Measurements from ENCODE around the gene ARL15.

Gene ARL15

DNA sequence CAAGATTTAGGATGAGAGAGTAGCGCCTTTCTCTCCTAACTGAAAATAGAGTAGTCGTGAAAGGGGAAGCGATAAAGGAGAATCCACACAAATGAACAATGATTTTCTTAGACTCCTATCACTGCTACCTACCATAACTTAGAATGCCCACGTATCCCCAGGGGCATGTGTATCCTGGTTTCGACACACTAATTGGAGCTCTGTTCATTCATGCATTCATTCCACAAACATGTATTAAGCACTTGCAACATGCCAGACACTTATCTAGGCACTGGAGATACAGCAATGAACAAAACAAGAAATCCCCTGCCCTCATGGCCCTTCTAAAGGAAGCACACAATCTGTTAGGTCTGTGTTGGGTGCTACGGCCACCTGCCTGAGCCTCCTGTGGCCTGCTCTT is 40.0 kb downstream of the ARL15 start:
- no peaks in the 10 kb centered on the region for H3K79me2 ChIP-seq
- no peak overlapping the region for H3K9ac ChIP-seq
- TF ChIP-seq, protein P1, sequence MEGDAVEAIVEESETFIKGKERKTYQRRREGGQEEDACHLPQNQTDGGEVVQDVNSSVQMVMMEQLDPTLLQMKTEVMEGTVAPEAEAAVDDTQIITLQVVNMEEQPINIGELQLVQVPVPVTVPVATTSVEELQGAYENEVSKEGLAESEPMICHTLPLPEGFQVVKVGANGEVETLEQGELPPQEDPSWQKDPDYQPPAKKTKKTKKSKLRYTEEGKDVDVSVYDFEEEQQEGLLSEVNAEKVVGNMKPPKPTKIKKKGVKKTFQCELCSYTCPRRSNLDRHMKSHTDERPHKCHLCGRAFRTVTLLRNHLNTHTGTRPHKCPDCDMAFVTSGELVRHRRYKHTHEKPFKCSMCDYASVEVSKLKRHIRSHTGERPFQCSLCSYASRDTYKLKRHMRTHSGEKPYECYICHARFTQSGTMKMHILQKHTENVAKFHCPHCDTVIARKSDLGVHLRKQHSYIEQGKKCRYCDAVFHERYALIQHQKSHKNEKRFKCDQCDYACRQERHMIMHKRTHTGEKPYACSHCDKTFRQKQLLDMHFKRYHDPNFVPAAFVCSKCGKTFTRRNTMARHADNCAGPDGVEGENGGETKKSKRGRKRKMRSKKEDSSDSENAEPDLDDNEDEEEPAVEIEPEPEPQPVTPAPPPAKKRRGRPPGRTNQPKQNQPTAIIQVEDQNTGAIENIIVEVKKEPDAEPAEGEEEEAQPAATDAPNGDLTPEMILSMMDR (IDR thresholded peaks at IDR 0.05), result no peak
- no peaks in the 10 kb centered on the region for H3K36me3 ChIP-seq (ENCODE audit: control insufficient read depth, insufficient read depth, low read length)
- no peak overlapping the region for H3K4me3 ChIP-seq (ENCODE audit: low read depth, low read length)
- H3K4me2 ChIP-seq (ENCODE audit: low read length), result no peak overlapping the region
- H3K4me1 ChIP-seq, result no peaks in the 10 kb centered on the region
- no peak overlapping the region for H2AFZ ChIP-seq
- H3K27me3 ChIP-seq (ENCODE audit: control insufficient read depth, insufficient read depth, low read length), result no peaks in the 10 kb centered on the region
- H3K9me3 ChIP-seq (ENCODE audit: control insufficient read depth, low read length), result no peaks in the 10 kb centered on the region
- no peak overlapping the region for H3K27ac ChIP-seq

DNA sequence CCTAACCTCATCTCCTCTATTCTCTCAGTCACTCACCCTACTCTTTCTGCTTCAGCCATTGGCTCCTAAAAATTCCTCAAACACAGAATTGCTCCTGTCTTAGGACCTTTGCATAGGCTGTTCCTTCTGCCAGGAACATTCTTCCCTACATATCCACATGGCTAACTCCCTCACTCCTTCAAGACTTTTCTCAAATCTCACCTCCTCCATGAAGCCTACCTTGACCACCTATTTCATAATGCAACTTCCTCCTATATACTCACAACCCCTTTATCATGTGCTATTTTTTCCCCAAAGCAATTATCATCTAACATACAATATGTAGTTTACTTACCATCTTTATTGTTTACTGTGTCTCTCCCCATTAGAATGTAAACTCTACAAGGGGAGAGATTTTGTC is 45.8 kb downstream of the ARL15 start:
- H3K9me3 ChIP-seq (ENCODE audit: control insufficient read depth, low read length), result no peaks in the 10 kb centered on the region
- H3K27me3 ChIP-seq (ENCODE audit: control insufficient read depth, insufficient read depth, low read length), result no peaks in the 10 kb centered on the region
- H3K9ac ChIP-seq, result no peak overlapping the region
- H3K4me2 ChIP-seq (ENCODE audit: low read length), result no peak overlapping the region
- no peaks in the 10 kb centered on the region for H3K4me1 ChIP-seq
- H3K79me2 ChIP-seq, result no peaks in the 10 kb centered on the region
- TF ChIP-seq, protein P1 (IDR thresholded peaks at IDR 0.05), result no peak
- no peaks in the 10 kb centered on the region for H3K36me3 ChIP-seq (ENCODE audit: control insufficient read depth, insufficient read depth, low read length)
- no peak overlapping the region for H2AFZ ChIP-seq
- H3K4me3 ChIP-seq (ENCODE audit: low read depth, low read length), result no peak overlapping the region
- H3K27ac ChIP-seq, result no peak overlapping the region

DNA sequence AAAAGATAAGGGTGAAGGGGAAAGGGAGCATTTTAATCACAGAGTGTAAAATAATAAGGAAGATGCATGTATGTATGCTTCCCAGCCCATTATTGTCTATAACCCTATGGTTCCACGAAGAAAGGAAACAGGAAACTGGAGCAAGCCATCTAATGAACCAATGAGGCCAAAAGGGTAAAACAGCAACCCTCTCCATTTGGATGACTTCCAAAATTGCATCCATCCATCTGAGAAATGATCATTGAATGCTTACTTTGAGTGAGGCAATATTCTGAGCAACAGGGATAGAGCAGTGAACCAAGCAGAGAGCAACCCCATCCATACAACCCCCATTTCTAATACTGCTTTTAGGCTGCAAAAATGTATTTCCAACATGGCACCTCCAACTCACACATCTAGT is 46.9 kb downstream of the ARL15 start:
- Histone ChIP-seq H3K27ac (no peak overlapping the region), H3K79me2 (no peaks in the 10 kb centered on the region), H3K9me3 (ENCODE audit: control insufficient read depth, low read length) (no peaks in the 10 kb centered on the region), H3K9ac (no peak overlapping the region), H2AFZ (no peak overlapping the region), H3K4me1 (no peaks in the 10 kb centered on the region), H3K27me3 (ENCODE audit: control insufficient read depth, insufficient read depth, low read length) (no peaks in the 10 kb centered on the region), H3K36me3 (ENCODE audit: control insufficient read depth, insufficient read depth, low read length) (no peaks in the 10 kb centered on the region), H3K4me2 (ENCODE audit: low read length) (no peak overlapping the region), H3K4me3 (ENCODE audit: low read depth, low read length) (no peak overlapping the region)
- TF ChIP-seq, protein P1 (IDR thresholded peaks at IDR 0.05), result no peak

DNA sequence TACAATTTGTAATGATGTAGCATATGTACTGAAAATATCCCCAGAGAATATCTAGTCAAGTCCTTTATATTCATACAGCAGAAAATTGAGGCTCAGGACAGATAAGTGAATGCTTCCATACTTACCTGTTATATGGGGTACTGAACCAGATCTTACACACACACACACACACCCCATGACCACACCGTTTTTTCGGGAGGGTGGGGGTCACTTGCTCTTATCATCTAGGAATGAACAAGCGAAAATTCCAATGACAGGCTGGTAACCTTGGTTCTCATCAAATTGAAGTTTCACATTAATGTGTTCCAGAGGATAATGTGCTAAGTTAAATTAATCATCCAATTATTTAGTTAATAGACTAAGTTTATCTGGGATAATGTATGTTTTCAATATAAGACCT is 48.8 kb downstream of the ARL15 start:
- no peaks in the 10 kb centered on the region for H3K79me2 ChIP-seq
- no peak overlapping the region for H3K4me2 ChIP-seq (ENCODE audit: low read length)
- no peak overlapping the region for H3K4me3 ChIP-seq (ENCODE audit: low read depth, low read length)
- H3K27me3 ChIP-seq (ENCODE audit: control insufficient read depth, insufficient read depth, low read length), result no peaks in the 10 kb centered on the region
- H3K9ac ChIP-seq, result no peak overlapping the region
- H3K36me3 ChIP-seq (ENCODE audit: control insufficient read depth, insufficient read depth, low read length), result no peaks in the 10 kb centered on the region
- no peaks in the 10 kb centered on the region for H3K9me3 ChIP-seq (ENCODE audit: control insufficient read depth, low read length)
- H3K27ac ChIP-seq, result no peak overlapping the region
- TF ChIP-seq, protein P1 (IDR thresholded peaks at IDR 0.05), result no peak
- no peaks in the 10 kb centered on the region for H3K4me1 ChIP-seq
- H2AFZ ChIP-seq, result no peak overlapping the region

DNA sequence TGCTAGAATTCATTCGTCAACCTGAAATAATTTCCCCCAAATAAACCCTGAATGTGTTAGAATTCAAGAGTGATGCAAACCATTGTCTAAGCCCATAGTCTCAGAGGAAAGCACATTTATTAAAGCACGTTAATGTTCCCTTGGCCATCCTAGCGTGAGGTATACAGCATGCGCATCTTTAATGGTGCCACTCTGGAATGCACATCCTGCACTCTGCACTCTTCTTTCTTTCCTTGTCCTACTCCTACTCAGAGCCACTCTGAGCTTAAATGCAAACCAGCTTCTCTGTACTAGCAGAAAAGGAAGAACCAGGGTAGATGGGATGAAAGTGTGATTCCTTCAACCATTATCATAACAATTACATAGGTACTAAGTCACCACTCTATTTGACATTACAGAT is 50.4 kb downstream of the ARL15 start:
- Histone ChIP-seq H3K79me2 (no peaks in the 10 kb centered on the region), H3K9ac (no peak overlapping the region), H2AFZ (no peak overlapping the region), H3K9me3 (ENCODE audit: control insufficient read depth, low read length) (no peaks in the 10 kb centered on the region), H3K4me3 (ENCODE audit: low read depth, low read length) (no peak overlapping the region), H3K27ac (no peak overlapping the region), H3K4me2 (ENCODE audit: low read length) (no peak overlapping the region), H3K4me1 (no peaks in the 10 kb centered on the region), H3K27me3 (ENCODE audit: control insufficient read depth, insufficient read depth, low read length) (no peaks in the 10 kb centered on the region), H3K36me3 (ENCODE audit: control insufficient read depth, insufficient read depth, low read length) (no peaks in the 10 kb centered on the region)
- TF ChIP-seq, protein P1 (IDR thresholded peaks at IDR 0.05), result no peak

All from parathyroid adenoma (tissue), 2 donors.